IPS DF 6.9 (cell line): ENCODE data around the gene ZNF827.

ENCODE experiments used
- DNase-seq: peaks from one replicate; pipeline ENCODE4 v3.0.0-alpha.2; 2013; ENCODE audit warnings: low read depth, low spot score
- H3K27ac ChIP-seq: one replicate; pipeline ENCODE4 v1.5.1; 2013; ENCODE audit warnings: low read length, control low read depth
- H3K27me3 ChIP-seq: 2 replicates; pipeline ENCODE4 v1.6.1; 2013; ENCODE audit warnings: mild to moderate bottlenecking, low read length; ENCODE audit not compliant: control insufficient read depth, insufficient read depth
- H3K36me3 ChIP-seq: 2 replicates; pipeline ENCODE4 v1.6.1; 2013; ENCODE audit warnings: low read length; ENCODE audit not compliant: control insufficient read depth, insufficient read depth
- H3K4me1 ChIP-seq: 2 replicates; pipeline ENCODE4 v1.6.1; 2013; ENCODE audit warnings: low read length; ENCODE audit not compliant: control insufficient read depth, insufficient read depth
- H3K4me3 ChIP-seq: 2 replicates; pipeline ENCODE4 v1.5.1; 2013; ENCODE audit warnings: mild to moderate bottlenecking, low read length
- H3K9me3 ChIP-seq: 2 replicates; pipeline ENCODE4 v1.6.1; 2013; ENCODE audit warnings: low read length, inconsistent platforms; ENCODE audit not compliant: control insufficient read depth, insufficient read depth
- WGBS: extraction: QIAGEN DNeasy Blood & Tissue Kit; methylation state at CpG from one replicate; pipeline ENCODE4 v1.1.7; 2013; ENCODE audit warnings: mixed read lengths, missing lambda C conversion rate; ENCODE audit not compliant: insufficient read length, insufficient coverage; 5-methylcytosine and 5-hydroxymethylcytosine counted together

The ZNF827 gene

DNA sequence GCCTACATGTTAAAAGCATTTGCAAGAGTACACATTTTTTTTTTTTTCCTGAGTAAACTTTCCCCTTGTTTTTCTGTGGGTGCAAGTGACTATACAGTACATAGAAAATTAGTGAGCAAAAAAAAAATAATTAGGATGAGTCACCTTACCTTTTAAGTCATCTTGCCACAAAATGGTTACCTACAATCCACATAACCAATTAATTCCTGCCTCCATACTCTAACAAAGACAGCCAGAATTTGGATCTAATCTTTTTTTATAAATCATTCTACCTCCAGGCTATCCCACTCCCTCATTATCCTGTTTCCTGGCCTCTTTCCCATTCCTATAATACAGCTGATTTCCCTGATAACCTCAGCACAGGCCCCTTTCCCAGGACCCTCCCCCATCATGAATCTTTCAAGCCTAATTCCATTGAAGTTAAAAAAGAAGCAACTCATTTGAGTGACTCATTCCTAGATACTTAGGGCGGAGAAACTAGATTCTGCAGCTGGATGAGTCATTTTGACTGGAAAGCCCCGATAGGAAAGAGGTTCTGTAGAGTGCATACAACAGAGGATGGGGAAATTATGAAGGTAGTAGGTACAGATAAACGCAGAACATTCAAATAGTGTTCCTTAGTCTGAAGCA lies 130.5 kb downstream of the ZNF827 start:
- Histone ChIP-seq H3K27ac (no peak overlapping the region), H3K36me3 (no peaks in the 10 kb centered on the region; the same call in 1 of the 2 replicates), H3K9me3 (no peaks in the 10 kb centered on the region; the same call in 1 of the 2 replicates), H3K4me3 (no peak overlapping the region), H3K4me1 (peaks cover 1% of the 10 kb centered on the region; the same call in 1 of the 2 replicates), H3K27me3 (no peaks in the 10 kb centered on the region)
- no peak for DNase-seq
- no CpG with 5 or more reads among the region's 3 CpGs for WGBS

DNA sequence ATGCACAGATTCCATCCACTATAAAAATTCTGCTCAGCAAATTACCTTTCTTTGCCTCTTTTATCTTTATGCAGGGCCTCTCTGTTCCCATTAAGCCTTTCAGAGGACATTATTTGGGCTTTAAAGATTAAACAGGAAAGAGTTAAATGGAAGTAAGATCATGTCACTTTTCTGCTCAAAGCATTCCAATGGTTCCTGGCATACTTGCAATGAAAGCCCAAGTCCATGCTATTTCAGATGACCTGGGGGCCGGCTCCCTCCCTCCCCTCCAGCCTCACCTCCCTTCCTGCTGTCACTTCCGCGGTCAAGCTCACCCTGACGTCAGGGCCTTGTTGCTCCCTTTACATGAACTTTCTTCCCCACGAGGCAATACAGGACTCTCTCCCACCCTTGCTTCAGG lies 133.1 kb downstream of the ZNF827 start:
- peak; percentile 20 for DNase-seq
- Histone ChIP-seq H3K9me3 (no peaks in the 10 kb centered on the region; the same call in 1 of the 2 replicates), H3K4me1 (peaks cover 3% of the 10 kb centered on the region; the same call in 1 of the 2 replicates), H3K27ac (no peak overlapping the region), H3K36me3 (no peaks in the 10 kb centered on the region), H3K4me3 (no peak overlapping the region), H3K27me3 (no peaks in the 10 kb centered on the region)
- WGBS = no CpG with 5 or more reads among the region's 5 CpGs

DNA sequence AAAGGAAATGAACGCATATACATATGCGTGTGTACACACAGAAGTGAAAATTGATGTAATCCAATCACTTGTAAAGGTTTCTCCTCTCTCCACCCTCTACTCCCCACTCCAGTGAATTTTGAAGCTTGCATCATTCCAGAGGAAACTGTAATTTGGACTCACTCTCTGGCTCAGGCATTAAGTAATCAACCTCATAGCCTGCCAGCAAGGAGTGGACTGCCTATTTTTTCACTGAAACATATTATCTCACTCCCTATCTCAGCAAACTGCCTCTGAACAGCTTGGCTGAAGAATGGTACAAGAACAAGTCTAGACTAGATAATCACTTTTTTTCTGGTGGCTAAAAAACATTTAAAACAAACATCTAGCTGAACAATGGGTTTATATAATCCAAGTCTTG lies 134.5 kb downstream of the ZNF827 start:
- no CpG with 5 or more reads among the region's 2 CpGs for WGBS
- Histone ChIP-seq H3K36me3 (no peaks in the 10 kb centered on the region), H3K4me1 (peaks cover 3% of the 10 kb centered on the region; the same call in 1 of the 2 replicates), H3K27me3 (no peaks in the 10 kb centered on the region), H3K27ac (no peak overlapping the region), H3K4me3 (no peak overlapping the region), H3K9me3 (no peaks in the 10 kb centered on the region; the same call in 1 of the 2 replicates)
- no peak for DNase-seq

DNA sequence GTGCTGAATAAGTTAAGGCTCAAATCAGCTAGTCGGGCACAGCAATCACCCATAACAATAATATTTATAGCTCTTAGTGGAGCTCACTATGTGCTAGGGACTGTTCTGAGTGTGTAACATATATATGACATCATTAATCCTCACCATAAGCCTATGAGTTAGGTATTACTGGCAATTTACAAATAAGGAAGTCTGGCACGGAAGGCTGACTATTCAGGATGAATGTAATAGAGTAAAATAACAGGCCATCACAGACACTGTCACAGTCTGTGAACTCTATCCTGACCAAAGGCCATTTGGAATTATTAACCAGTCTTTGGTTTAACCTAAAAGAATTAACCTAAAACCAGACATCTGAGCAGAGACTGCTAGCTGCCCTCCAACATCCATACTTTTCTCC lies 139.4 kb downstream of the ZNF827 start:
- H3K27ac ChIP-seq = no peak overlapping the region
- H3K36me3 ChIP-seq = no peaks in the 10 kb centered on the region
- DNase-seq = no peak
- no peaks in the 10 kb centered on the region for H3K9me3 ChIP-seq
- no peaks in the 10 kb centered on the region for H3K27me3 ChIP-seq
- peaks cover 2% of the 10 kb centered on the region; the same call in 1 of the 2 replicates for H3K4me1 ChIP-seq
- H3K4me3 ChIP-seq = no peak overlapping the region
- WGBS = no CpG with 5 or more reads among the region's 2 CpGs

DNA sequence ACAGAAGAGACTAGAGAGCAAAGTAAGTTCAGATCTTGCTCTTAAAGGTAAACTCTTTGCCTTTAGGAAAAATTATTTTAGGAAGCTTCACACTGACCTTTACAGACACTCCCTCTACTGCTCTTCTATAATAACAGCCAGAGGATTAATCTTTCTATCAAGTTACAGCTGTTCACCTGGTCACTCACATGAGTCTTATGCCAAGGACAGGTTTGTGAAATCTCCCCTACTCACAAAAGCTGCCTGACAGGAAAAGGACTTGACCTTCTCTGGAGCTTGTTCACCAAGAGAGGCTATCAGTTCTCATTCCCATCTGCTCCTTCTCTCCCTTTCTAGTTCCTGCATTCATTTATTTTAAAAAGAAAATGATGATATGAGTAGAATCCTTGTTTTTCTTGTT lies 141.3 kb downstream of the ZNF827 start:
- Histone ChIP-seq H3K27me3 (no peaks in the 10 kb centered on the region), H3K36me3 (no peaks in the 10 kb centered on the region), H3K27ac (no peak overlapping the region), H3K4me3 (no peak overlapping the region), H3K4me1 (peaks cover 2% of the 10 kb centered on the region; the same call in 1 of the 2 replicates), H3K9me3 (no peaks in the 10 kb centered on the region)
- DNase-seq = no peak

DNA sequence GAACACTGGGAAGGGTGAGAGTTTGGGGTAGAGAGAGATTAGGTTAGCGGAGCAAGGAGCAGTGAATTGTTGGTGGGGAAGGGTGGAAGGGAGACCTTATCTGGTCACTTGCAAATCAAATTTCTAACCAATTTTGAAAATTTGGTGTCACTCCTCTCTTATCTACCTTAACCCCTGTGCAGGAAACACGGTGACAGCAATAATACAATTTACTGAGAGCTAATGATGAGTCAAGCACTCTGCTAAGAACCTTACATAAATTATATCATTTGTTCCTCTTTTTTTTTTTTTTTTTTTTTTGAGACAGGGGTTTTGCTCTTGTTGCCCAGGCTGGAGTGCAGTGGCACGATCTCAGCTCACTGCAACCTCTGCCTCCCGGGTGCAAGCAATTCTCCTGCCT lies 142.3 kb downstream of the ZNF827 start:
- no peaks in the 10 kb centered on the region for H3K27me3 ChIP-seq
- H3K4me3 ChIP-seq = no peak overlapping the region
- WGBS = 100% methylated on average over 1 of the region's 4 CpGs
- no peak for DNase-seq
- peaks cover 2% of the 10 kb centered on the region; the same call in 1 of the 2 replicates for H3K4me1 ChIP-seq
- H3K27ac ChIP-seq = no peak overlapping the region
- no peaks in the 10 kb centered on the region for H3K9me3 ChIP-seq
- no peaks in the 10 kb centered on the region for H3K36me3 ChIP-seq

DNA sequence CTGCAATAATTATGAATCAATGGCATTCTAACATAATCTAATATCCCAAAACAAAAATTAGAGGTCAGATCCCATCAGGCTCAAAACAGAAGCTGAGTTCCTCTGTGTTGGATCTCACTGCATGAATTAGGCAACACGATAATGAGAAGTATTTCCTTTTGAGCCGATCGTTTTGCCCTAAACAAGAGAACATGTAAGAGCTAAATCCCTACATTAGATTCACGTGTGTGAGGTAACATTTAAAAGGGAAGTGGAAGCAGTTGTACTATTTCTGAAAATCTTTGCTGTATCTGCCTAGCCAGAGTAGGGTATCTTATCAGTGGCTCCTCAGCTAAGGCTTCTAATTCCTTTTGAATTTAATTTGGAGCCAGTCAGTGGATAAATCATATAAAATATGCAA lies 143.1 kb downstream of the ZNF827 start:
- Histone ChIP-seq H3K36me3 (no peaks in the 10 kb centered on the region), H3K4me1 (peaks cover 2% of the 10 kb centered on the region; the same call in 1 of the 2 replicates), H3K4me3 (no peak overlapping the region), H3K27me3 (no peaks in the 10 kb centered on the region), H3K27ac (no peak overlapping the region), H3K9me3 (no peaks in the 10 kb centered on the region)
- WGBS = no CpG with 5 or more reads among the region's 4 CpGs
- no peak for DNase-seq

DNA sequence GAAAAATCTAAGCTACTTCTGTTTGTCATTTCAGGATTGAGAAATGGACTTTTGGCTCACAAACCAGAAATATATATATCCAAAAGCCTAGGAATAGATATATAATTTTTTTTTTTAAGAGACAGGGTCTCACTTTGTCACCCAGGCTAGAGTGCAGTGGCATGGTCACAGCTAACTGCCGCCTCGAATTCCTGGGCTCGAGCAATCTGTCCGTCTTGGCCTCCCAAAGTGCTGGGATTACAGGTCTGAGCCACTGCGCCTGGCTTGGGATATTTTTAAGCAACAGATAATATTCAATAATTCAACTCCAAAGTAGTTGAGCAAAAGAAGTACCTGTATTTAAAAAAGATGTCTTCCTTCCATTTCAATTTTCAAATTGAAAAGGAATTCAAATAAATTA lies 146.2 kb downstream of the ZNF827 start:
- H3K9me3 ChIP-seq = no peaks in the 10 kb centered on the region
- no peaks in the 10 kb centered on the region for H3K27me3 ChIP-seq
- no peak overlapping the region for H3K4me3 ChIP-seq
- peaks cover 2% of the 10 kb centered on the region; the same call in 1 of the 2 replicates for H3K4me1 ChIP-seq
- no CpG with 5 or more reads among the region's 5 CpGs for WGBS
- H3K27ac ChIP-seq = no peak overlapping the region
- no peaks in the 10 kb centered on the region for H3K36me3 ChIP-seq
- no peak for DNase-seq

DNA sequence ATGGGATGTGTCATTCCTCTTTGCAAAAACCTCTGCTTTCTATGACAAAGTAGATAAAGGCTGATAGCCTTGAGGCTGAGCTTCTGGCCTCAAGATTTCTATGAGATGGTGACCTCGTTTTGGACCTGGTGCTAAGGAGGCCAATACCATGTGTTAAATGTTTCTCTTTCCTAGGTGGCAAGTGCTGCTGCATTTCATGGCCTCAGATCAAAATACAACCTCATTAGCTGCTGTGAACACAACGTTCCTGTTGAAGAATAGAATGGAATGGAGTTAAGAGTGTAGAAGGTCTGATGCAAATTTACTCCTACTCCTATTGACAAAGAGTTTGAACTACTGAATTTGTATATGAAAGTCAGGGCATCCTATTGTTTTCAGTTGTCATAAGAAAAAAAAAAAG lies 146.6 kb downstream of the ZNF827 start:
- H3K4me3 ChIP-seq = no peak overlapping the region
- no peaks in the 10 kb centered on the region for H3K36me3 ChIP-seq
- H3K27ac ChIP-seq = no peak overlapping the region
- peaks cover 2% of the 10 kb centered on the region; the same call in 1 of the 2 replicates for H3K4me1 ChIP-seq
- H3K27me3 ChIP-seq = no peaks in the 10 kb centered on the region
- WGBS = no CpG with 5 or more reads among the region's 2 CpGs
- no peaks in the 10 kb centered on the region for H3K9me3 ChIP-seq
- no peak for DNase-seq

DNA sequence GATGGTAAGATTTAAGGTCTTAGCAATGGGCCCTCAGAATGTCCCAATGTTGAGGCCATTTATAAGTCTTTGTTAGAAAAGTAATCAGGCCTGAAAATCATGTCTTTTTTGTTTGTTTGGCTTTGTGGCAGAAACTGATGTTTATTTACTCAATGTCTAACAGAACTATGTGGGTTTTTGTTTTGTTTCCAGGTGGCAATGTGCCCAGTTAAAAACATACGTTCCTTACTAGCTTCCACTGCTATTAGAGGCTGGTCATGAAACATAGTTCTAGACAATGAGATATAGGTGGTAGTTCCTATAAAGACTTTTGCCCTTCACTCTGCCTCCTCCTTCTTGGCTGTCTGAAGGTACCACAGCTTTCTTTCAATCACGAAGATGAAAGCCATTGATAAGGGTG lies 149.9 kb downstream of the ZNF827 start:
- Histone ChIP-seq H3K4me3 (no peak overlapping the region), H3K9me3 (no peaks in the 10 kb centered on the region), H3K27ac (no peak overlapping the region), H3K36me3 (0 out of 2 replicates have a peak, but pooled peaks cover 3% of the 10 kb centered on the region), H3K4me1 (peaks cover 2% of the 10 kb centered on the region; the same call in 1 of the 2 replicates), H3K27me3 (no peaks in the 10 kb centered on the region)
- no CpG with 5 or more reads among the region's 2 CpGs for WGBS
- DNase-seq = no peak

DNA sequence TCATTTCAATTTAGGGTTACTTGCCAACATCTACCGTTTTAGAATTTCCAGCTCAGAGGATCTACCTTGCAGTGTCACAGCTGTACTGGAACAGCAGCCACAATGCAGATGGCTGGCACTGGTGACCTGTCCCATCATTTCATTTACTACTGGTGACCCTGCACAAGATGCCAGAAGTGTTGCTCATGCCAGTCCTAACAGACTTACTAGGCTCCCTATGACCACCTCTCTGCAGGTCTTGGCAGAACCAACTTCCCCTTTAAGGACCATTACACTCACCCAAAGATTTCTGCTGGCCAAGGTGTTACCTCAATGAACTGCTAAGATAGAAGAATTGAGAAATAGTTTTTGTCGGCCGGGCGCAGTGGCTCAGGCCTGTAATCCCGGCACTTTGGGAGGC lies 151.8 kb downstream of the ZNF827 start:
- H3K36me3 ChIP-seq = 0 out of 2 replicates have a peak, but pooled peaks cover 6% of the 10 kb centered on the region

More for the DNA sequence above, 151.8 kb downstream of the ZNF827 start:
- H3K4me1 ChIP-seq = no peaks in the 10 kb centered on the region
- no CpG with 5 or more reads among the region's 5 CpGs for WGBS
- no peaks in the 10 kb centered on the region for H3K9me3 ChIP-seq
- no peak overlapping the region for H3K27ac ChIP-seq
- no peaks in the 10 kb centered on the region for H3K27me3 ChIP-seq
- no peak for DNase-seq
- no peak overlapping the region for H3K4me3 ChIP-seq
